HepG2 (cell line): ENCODE results near the gene ARFGEF2. TPM values are rescaled to one million over a fixed set of nuclear protein-coding genes. Genes with fewer than 3 reads are reported as not detected.
A peak's percentile ranks its signal among the peaks of the same experiment; 100 is the strongest.

Experiments
- ARHGAP35 ChIP-seq: sonication (generic); formaldehyde crosslinking; IDR thresholded peaks from 2 replicates; pipeline ENCODE4 v1.9.0; 2022; ENCODE audit warnings: mild to moderate bottlenecking, inconsistent platforms, moderate library complexity, missing genetic modification reagents, borderline replicate concordance
- BRD4 ChIP-seq: sonication (generic); formaldehyde crosslinking; IDR thresholded peaks from 2 replicates; pipeline ENCODE4 v1.4.0; 2020; ENCODE audit warnings: missing genetic modification reagents
- FLYWCH1 ChIP-seq: sonication (generic); formaldehyde crosslinking; IDR thresholded peaks from 2 replicates; pipeline ENCODE4 v1.8.1; 2023; ENCODE audit warnings: mild to moderate bottlenecking, missing genetic modification reagents
- GFI1 ChIP-seq: sonication (generic); formaldehyde crosslinking; IDR thresholded peaks from 2 replicates; pipeline ENCODE4 v1.5.0; 2020; ENCODE audit warnings: missing genetic modification reagents, mild to moderate bottlenecking, borderline replicate concordance
- HDAC1 ChIP-seq: sonication (generic); formaldehyde crosslinking; IDR thresholded peaks from 2 replicates; pipeline ENCODE4 v1.5.1; 2020; ENCODE audit warnings: mild to moderate bottlenecking, missing genetic modification reagents
- JUN ChIP-seq: sonication (generic); formaldehyde crosslinking; IDR thresholded peaks from 2 replicates; pipeline ENCODE4 v1.4.0; 2020; ENCODE audit warnings: mild to moderate bottlenecking, missing genetic modification reagents
- KDM5B ChIP-seq: sonication (generic); formaldehyde crosslinking; IDR thresholded peaks from 2 replicates; pipeline ENCODE4 v1.4.0; 2020; ENCODE audit warnings: missing genetic modification reagents, mild to moderate bottlenecking, borderline replicate concordance
- MAFK ChIP-seq, 2 experiments: IDR thresholded peaks in 1 of 2; conservative IDR thresholded peaks in 1 of 2; 2 replicates each; pipeline ENCODE4 v1.6.1; 2011; ENCODE audit warnings: improper control_type of control experiment in 2 of 2, low read length in 2 of 2
- MAX ChIP-seq: IDR thresholded peaks from 2 replicates; pipeline ENCODE4 v1.6.1; 2012; ENCODE audit warnings: inconsistent platforms
- PLRG1 ChIP-seq: fragments of 450-650 bp; conservative IDR thresholded peaks from 2 replicates; pipeline ENCODE4 v1.6.1; 2016
- SNAPC2 ChIP-seq: sonication (generic); formaldehyde crosslinking; IDR thresholded peaks from 2 replicates; pipeline ENCODE4 v1.8.1; 2022; ENCODE audit warnings: mild to moderate bottlenecking, missing genetic modification reagents
- YEATS2 ChIP-seq: sonication (generic); formaldehyde crosslinking; IDR thresholded peaks from 2 replicates; pipeline ENCODE4 v1.4.0; 2020; ENCODE audit warnings: missing genetic modification reagents, borderline replicate concordance
- ZNF558 ChIP-seq: sonication (generic); formaldehyde crosslinking; IDR thresholded peaks from 2 replicates; pipeline ENCODE4 v1.9.0; 2022; ENCODE audit warnings: mild to moderate bottlenecking, missing genetic modification reagents, borderline replicate concordance
- ZNF772 ChIP-seq: sonication (generic); formaldehyde crosslinking; IDR thresholded peaks from 2 replicates; pipeline ENCODE4 v1.5.0; 2020; ENCODE audit warnings: mild to moderate bottlenecking, missing genetic modification reagents
- polyA plus RNA-seq, 8 experiments: library from polyadenylated mRNA; depleted of rRNA in 3 of 8; stranded (reverse) in 7 of 8; unstranded in 1 of 8; fragments of >200 nt; fragmentation: Illumina TruSeq in 4 of 8; extraction: Trizol in 4 of 8; gene quantifications; 2 replicates each; pipeline versions ENCODE4 v1.2.1 to v1.2.3, GENCODE V29; 2011 to 2016; ENCODE audit warnings: low read depth in 4 of 8, missing spikeins in 1 of 8, mixed read lengths in 1 of 8; ENCODE audit not compliant: insufficient read depth in 1 of 8
- total RNA-seq, 5 experiments: library from RNA; depleted of rRNA; stranded (reverse); fragments of >200 nt; fragmentation: Illumina TruSeq; extraction: Trizol; gene quantifications; 2 replicates each; pipeline ENCODE4 v1.2.3, GENCODE V29; 2016; ENCODE audit warnings: low read depth in 1 of 5
- TF ChIP-seq, protein P1 (sequence below): sonication (generic); formaldehyde crosslinking; IDR thresholded peaks from 2 replicates; pipeline ENCODE4 v1.5.0; 2020; ENCODE audit warnings: mild to moderate bottlenecking, missing genetic modification reagents, moderate library complexity
- TF ChIP-seq, protein P2 (sequence below): sonication (generic); formaldehyde crosslinking; IDR thresholded peaks from 2 replicates; pipeline ENCODE4 v1.5.0; 2020; ENCODE audit warnings: mild to moderate bottlenecking, missing genetic modification reagents, borderline replicate concordance
- TF ChIP-seq, protein P3 (sequence below): sonication (generic); formaldehyde crosslinking; IDR thresholded peaks from 2 replicates; pipeline ENCODE4 v1.4.0; 2020; ENCODE audit warnings: missing genetic modification reagents, mild to moderate bottlenecking, borderline replicate concordance

Gene ARFGEF2
- total and polyA plus RNA-seq, 2 of the 13 experiments (the other 11 are each of a cell fraction or from before 2014, with no cell fraction given) = 44.0 to 60.8 TPM

DNA sequence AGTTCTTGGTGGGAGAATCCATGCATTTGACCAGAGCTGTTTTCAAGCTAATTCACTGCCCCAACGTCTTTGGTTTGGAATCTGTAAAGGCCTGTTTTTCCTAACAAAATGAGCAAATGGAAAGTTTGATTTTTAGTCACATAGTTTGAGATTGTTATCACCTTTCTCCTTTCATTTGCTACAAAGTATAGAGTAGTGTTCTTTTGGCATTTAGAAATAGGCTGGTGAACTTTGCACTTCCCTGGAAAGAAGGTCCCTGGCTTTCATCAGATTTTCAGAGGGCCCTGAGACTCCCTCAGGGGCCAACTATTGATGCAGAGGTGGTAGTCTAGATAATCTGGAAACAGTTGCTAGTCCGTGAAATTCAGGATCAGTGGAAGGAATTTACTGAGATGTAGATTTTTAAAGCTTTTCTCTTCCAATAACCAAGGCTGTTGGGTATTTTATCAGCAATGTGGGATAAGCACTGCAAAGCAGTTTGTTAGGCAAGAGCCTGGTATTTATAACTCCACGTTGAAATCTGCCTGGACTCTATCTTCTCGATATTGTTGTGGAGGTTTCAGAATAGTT, 1.7 kb downstream of the ARFGEF2 start (continued):
- TF ChIP-seq, protein P1, sequence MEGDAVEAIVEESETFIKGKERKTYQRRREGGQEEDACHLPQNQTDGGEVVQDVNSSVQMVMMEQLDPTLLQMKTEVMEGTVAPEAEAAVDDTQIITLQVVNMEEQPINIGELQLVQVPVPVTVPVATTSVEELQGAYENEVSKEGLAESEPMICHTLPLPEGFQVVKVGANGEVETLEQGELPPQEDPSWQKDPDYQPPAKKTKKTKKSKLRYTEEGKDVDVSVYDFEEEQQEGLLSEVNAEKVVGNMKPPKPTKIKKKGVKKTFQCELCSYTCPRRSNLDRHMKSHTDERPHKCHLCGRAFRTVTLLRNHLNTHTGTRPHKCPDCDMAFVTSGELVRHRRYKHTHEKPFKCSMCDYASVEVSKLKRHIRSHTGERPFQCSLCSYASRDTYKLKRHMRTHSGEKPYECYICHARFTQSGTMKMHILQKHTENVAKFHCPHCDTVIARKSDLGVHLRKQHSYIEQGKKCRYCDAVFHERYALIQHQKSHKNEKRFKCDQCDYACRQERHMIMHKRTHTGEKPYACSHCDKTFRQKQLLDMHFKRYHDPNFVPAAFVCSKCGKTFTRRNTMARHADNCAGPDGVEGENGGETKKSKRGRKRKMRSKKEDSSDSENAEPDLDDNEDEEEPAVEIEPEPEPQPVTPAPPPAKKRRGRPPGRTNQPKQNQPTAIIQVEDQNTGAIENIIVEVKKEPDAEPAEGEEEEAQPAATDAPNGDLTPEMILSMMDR (CRISPR knock-in tag) = no peak
- no peak for TF ChIP-seq ARHGAP35 (CRISPR knock-in tag)
- TF ChIP-seq KDM5B = no peak
- no peak for TF ChIP-seq BRD4 (CRISPR knock-in tag)
- TF ChIP-seq ZNF772 (CRISPR knock-in tag) = no peak
- no peak for TF ChIP-seq JUN
- no peak for TF ChIP-seq MAFK (conservative IDR thresholded peaks at IDR 0.05 in 1 of 2, IDR thresholded peaks at IDR 0.05 in 1 of 2; ENCODE audit: low read length in 2 of 2)
- no peak for TF ChIP-seq FLYWCH1 (CRISPR knock-in tag)
- TF ChIP-seq PLRG1 = no peak
- TF ChIP-seq GFI1 = 0 out of 2 replicates have a peak, but pooled peaks have one; percentile 48
- TF ChIP-seq, protein P2, sequence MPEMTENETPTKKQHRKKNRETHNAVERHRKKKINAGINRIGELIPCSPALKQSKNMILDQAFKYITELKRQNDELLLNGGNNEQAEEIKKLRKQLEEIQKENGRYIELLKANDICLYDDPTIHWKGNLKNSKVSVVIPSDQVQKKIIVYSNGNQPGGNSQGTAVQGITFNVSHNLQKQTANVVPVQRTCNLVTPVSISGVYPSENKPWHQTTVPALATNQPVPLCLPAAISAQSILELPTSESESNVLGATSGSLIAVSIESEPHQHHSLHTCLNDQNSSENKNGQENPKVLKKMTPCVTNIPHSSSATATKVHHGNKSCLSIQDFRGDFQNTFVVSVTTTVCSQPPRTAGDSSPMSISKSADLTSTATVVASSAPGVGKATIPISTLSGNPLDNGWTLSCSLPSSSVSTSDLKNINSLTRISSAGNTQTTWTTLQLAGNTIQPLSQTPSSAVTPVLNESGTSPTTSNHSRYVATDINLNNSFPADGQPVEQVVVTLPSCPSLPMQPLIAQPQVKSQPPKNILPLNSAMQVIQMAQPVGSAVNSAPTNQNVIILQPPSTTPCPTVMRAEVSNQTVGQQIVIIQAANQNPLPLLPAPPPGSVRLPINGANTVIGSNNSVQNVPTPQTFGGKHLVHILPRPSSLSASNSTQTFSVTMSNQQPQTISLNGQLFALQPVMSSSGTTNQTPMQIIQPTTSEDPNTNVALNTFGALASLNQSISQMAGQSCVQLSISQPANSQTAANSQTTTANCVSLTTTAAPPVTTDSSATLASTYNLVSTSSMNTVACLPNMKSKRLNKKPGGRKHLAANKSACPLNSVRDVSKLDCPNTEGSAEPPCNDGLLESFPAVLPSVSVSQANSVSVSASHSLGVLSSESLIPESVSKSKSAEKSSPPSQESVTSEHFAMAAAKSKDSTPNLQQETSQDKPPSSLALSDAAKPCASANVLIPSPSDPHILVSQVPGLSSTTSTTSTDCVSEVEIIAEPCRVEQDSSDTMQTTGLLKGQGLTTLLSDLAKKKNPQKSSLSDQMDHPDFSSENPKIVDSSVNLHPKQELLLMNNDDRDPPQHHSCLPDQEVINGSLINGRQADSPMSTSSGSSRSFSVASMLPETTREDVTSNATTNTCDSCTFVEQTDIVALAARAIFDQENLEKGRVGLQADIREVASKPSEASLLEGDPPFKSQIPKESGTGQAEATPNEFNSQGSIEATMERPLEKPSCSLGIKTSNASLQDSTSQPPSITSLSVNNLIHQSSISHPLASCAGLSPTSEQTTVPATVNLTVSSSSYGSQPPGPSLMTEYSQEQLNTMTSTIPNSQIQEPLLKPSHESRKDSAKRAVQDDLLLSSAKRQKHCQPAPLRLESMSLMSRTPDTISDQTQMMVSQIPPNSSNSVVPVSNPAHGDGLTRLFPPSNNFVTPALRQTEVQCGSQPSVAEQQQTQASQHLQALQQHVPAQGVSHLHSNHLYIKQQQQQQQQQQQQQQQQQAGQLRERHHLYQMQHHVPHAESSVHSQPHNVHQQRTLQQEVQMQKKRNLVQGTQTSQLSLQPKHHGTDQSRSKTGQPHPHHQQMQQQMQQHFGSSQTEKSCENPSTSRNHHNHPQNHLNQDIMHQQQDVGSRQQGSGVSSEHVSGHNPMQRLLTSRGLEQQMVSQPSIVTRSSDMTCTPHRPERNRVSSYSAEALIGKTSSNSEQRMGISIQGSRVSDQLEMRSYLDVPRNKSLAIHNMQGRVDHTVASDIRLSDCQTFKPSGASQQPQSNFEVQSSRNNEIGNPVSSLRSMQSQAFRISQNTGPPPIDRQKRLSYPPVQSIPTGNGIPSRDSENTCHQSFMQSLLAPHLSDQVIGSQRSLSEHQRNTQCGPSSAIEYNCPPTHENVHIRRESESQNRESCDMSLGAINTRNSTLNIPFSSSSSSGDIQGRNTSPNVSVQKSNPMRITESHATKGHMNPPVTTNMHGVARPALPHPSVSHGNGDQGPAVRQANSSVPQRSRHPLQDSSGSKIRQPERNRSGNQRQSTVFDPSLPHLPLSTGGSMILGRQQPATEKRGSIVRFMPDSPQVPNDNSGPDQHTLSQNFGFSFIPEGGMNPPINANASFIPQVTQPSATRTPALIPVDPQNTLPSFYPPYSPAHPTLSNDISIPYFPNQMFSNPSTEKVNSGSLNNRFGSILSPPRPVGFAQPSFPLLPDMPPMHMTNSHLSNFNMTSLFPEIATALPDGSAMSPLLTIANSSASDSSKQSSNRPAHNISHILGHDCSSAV (CRISPR knock-in tag) = no peak
- no peak for TF ChIP-seq YEATS2 (CRISPR knock-in tag)
- TF ChIP-seq SNAPC2 (CRISPR knock-in tag) = 0 out of 2 replicates have a peak, but pooled peaks have one; percentile 18
- peak; percentile 52; the same call in 1 of the 2 replicates for TF ChIP-seq HDAC1 (CRISPR knock-in tag)
- no peak for TF ChIP-seq ZNF558
- TF ChIP-seq, protein P3, sequence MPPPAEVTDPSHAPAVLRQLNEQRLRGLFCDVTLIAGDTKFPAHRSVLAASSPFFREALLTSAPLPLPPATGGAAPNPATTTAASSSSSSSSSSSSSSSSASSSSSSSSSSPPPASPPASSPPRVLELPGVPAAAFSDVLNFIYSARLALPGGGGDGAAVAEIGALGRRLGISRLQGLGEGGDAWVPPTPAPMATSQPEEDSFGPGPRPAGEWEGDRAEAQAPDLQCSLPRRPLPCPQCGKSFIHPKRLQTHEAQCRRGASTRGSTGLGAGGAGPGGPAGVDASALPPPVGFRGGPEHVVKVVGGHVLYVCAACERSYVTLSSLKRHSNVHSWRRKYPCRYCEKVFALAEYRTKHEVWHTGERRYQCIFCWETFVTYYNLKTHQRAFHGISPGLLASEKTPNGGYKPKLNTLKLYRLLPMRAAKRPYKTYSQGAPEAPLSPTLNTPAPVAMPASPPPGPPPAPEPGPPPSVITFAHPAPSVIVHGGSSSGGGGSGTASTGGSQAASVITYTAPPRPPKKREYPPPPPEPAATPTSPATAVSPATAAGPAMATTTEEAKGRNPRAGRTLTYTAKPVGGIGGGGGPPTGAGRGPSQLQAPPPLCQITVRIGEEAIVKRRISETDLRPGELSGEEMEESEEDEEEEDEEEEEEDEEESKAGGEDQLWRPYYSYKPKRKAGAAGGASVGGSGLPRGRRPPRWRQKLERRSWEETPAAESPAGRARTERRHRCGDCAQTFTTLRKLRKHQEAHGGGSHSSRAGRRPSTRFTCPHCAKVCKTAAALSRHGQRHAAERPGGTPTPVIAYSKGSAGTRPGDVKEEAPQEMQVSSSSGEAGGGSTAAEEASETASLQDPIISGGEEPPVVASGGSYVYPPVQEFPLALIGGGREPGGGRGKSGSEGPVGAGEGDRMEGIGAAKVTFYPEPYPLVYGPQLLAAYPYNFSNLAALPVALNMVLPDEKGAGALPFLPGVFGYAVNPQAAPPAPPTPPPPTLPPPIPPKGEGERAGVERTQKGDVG (CRISPR knock-in tag) = no peak
- TF ChIP-seq MAX = no peak
